ENCODE data around the gene GNGT1. TPM values are rescaled to one million over a fixed set of nuclear protein-coding genes. Genes with fewer than 3 reads are reported as not detected.

Gene GNGT1
- total RNA-seq, 1 experiment from 2014 or later = 0.63 TPM

DNA sequence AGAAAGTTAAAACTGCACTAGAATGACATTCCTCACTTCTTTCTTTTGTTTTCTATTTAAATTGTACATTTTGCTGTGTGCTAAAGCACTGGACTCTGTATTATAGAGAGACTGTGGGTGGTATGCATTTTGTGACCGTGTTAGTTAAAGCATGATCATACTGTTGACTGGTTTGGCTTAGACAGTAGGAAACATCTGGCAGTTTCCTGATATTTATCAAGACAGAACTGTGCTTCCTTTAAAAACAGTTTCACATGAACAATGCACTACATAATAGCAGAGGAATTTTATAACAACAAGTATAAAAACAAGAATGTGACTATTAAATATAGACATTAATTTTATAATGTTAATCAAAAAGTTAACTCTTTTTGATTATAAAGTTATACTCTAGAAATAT lies 38.3 kb downstream of the GNGT1 start:
- 0 out of 2 replicates have a peak, but pooled peaks cover under 1% of the 10 kb centered on the region for H3K4me1 Mint-ChIP-seq
- DNase-seq (ENCODE audit: low spot score) = no peak
- no peak for ATAC-seq
- H3K4me3 Mint-ChIP-seq = no peak overlapping the region
- H3K27ac Mint-ChIP-seq = no peak overlapping the region
- no peaks in the 10 kb centered on the region for H3K9me3 Mint-ChIP-seq
- ChIA-PET POLR2A (no interaction called here), CTCF (no interaction called here)
- no peaks in the 10 kb centered on the region for H3K36me3 Mint-ChIP-seq
- no peaks in the 10 kb centered on the region; the same call in 1 of the 2 replicates for H3K27me3 Mint-ChIP-seq (ENCODE audit: low read depth)
- TF ChIP-seq, protein P1, sequence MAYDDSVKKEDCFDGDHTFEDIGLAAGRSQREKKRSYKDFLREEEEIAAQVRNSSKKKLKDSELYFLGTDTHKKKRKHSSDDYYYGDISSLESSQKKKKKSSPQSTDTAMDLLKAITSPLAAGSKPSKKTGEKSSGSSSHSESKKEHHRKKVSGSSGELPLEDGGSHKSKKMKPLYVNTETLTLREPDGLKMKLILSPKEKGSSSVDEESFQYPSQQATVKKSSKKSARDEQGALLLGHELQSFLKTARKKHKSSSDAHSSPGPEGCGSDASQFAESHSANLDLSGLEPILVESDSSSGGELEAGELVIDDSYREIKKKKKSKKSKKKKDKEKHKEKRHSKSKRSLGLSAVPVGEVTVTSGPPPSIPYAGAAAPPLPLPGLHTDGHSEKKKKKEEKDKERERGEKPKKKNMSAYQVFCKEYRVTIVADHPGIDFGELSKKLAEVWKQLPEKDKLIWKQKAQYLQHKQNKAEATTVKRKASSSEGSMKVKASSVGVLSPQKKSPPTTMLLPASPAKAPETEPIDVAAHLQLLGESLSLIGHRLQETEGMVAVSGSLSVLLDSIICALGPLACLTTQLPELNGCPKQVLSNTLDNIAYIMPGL (CRISPR knock-in tag; IDR thresholded peaks at IDR 0.05) = no peak
- TF ChIP-seq ELF4 (CRISPR knock-in tag; IDR thresholded peaks at IDR 0.05; ENCODE audit: low read depth) (no peak), IRF2 (CRISPR knock-in tag; IDR thresholded peaks at IDR 0.05; ENCODE audit: borderline replicate concordance, low read depth) (no peak), ZNF281 (CRISPR knock-in tag; IDR thresholded peaks at IDR 0.05) (no peak), ZNF416 (CRISPR knock-in tag; IDR thresholded peaks at IDR 0.05) (no peak), ZNF671 (CRISPR knock-in tag; IDR thresholded peaks at IDR 0.05) (no peak), TP53 (CRISPR knock-in tag; IDR thresholded peaks at IDR 0.05) (no peak), RORB (CRISPR knock-in tag; IDR thresholded peaks at IDR 0.05) (no peak), ZNF121 (CRISPR knock-in tag; IDR thresholded peaks at IDR 0.05) (no peak), GABPB1 (CRISPR knock-in tag; IDR thresholded peaks at IDR 0.05) (no peak), ZBTB43 (CRISPR knock-in tag; IDR thresholded peaks at IDR 0.05) (no peak), FOXP1 (CRISPR knock-in tag; IDR thresholded peaks at IDR 0.05; ENCODE audit: borderline replicate concordance) (no peak), MYBL2 (CRISPR knock-in tag; IDR thresholded peaks at IDR 0.05) (no peak), ZNF512 (CRISPR knock-in tag; IDR thresholded peaks at IDR 0.05; ENCODE audit: borderline replicate concordance) (no peak), TEAD1 (CRISPR knock-in tag; IDR thresholded peaks at IDR 0.05) (no peak)
- TF ChIP-seq, protein P2, sequence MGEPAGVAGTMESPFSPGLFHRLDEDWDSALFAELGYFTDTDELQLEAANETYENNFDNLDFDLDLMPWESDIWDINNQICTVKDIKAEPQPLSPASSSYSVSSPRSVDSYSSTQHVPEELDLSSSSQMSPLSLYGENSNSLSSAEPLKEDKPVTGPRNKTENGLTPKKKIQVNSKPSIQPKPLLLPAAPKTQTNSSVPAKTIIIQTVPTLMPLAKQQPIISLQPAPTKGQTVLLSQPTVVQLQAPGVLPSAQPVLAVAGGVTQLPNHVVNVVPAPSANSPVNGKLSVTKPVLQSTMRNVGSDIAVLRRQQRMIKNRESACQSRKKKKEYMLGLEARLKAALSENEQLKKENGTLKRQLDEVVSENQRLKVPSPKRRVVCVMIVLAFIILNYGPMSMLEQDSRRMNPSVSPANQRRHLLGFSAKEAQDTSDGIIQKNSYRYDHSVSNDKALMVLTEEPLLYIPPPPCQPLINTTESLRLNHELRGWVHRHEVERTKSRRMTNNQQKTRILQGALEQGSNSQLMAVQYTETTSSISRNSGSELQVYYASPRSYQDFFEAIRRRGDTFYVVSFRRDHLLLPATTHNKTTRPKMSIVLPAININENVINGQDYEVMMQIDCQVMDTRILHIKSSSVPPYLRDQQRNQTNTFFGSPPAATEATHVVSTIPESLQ (CRISPR knock-in tag; IDR thresholded peaks at IDR 0.05) = no peak
- TF ChIP-seq, protein P3, sequence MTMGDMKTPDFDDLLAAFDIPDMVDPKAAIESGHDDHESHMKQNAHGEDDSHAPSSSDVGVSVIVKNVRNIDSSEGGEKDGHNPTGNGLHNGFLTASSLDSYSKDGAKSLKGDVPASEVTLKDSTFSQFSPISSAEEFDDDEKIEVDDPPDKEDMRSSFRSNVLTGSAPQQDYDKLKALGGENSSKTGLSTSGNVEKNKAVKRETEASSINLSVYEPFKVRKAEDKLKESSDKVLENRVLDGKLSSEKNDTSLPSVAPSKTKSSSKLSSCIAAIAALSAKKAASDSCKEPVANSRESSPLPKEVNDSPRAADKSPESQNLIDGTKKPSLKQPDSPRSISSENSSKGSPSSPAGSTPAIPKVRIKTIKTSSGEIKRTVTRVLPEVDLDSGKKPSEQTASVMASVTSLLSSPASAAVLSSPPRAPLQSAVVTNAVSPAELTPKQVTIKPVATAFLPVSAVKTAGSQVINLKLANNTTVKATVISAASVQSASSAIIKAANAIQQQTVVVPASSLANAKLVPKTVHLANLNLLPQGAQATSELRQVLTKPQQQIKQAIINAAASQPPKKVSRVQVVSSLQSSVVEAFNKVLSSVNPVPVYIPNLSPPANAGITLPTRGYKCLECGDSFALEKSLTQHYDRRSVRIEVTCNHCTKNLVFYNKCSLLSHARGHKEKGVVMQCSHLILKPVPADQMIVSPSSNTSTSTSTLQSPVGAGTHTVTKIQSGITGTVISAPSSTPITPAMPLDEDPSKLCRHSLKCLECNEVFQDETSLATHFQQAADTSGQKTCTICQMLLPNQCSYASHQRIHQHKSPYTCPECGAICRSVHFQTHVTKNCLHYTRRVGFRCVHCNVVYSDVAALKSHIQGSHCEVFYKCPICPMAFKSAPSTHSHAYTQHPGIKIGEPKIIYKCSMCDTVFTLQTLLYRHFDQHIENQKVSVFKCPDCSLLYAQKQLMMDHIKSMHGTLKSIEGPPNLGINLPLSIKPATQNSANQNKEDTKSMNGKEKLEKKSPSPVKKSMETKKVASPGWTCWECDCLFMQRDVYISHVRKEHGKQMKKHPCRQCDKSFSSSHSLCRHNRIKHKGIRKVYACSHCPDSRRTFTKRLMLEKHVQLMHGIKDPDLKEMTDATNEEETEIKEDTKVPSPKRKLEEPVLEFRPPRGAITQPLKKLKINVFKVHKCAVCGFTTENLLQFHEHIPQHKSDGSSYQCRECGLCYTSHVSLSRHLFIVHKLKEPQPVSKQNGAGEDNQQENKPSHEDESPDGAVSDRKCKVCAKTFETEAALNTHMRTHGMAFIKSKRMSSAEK (CRISPR knock-in tag; IDR thresholded peaks at IDR 0.05; ENCODE audit: borderline replicate concordance) = no peak
